Immature natural killer cell (primary cell): ENCODE measurements around the gene CELSR1. TPM values are rescaled to one million over a fixed set of nuclear protein-coding genes. Genes with fewer than 3 reads are reported as not detected.

Experiments used
- DNase-seq, 3 donors: peaks; one replicate each; pipeline ENCODE4 v3.0.0; 2022; ENCODE audit warnings: mixed read lengths in 1 of 3
- H3K27ac Mint-ChIP-seq, 6 donors: one replicate each; pipeline ENCODE4 v1.8.0; 2020; ENCODE audit warnings: mixed read lengths in 6 of 6, mild to moderate bottlenecking in 5 of 6, inconsistent platforms in 4 of 6, moderate library complexity in 3 of 6
- H3K27me3 Mint-ChIP-seq, 3 donors: one replicate each; pipeline ENCODE4 v1.8.0; 2020 to 2021; ENCODE audit warnings: low read depth in 3 of 3, mild to moderate bottlenecking in 3 of 3, mixed read lengths in 3 of 3, moderate library complexity in 3 of 3, inconsistent platforms in 1 of 3
- H3K36me3 Mint-ChIP-seq, 3 donors: one replicate each; pipeline ENCODE4 v1.8.0; 2020; ENCODE audit warnings: mixed read lengths in 3 of 3, inconsistent platforms in 2 of 3, mild to moderate bottlenecking in 2 of 3
- H3K4me1 Mint-ChIP-seq, 2 donors: one replicate each; pipeline ENCODE4 v1.8.0; 2020; ENCODE audit warnings: inconsistent platforms in 2 of 2, mild to moderate bottlenecking in 2 of 2, mixed read lengths in 2 of 2, moderate library complexity in 1 of 2
- H3K4me3 Mint-ChIP-seq, 5 donors: one replicate each; pipeline ENCODE4 v1.8.0; 2020; ENCODE audit warnings: mild to moderate bottlenecking in 5 of 5, mixed read lengths in 5 of 5, inconsistent platforms in 3 of 5, moderate library complexity in 3 of 5
- H3K9me3 Mint-ChIP-seq, 6 donors: one replicate each; pipeline ENCODE4 v1.8.0; 2020; ENCODE audit warnings: mild to moderate bottlenecking in 6 of 6, mixed read lengths in 6 of 6, inconsistent platforms in 4 of 6, moderate library complexity in 3 of 6
- polyA plus RNA-seq, 3 donors: library from polyadenylated mRNA; unstranded; fragments of 300-500 nt; fragmentation: Illumina TruSeq; gene quantifications; one replicate each; pipeline ENCODE4 v1.2.3, GENCODE V29; 2021

The CELSR1 gene
- polyA plus RNA-seq, 3 donors from 2014 or later = 0.24 to 1.6 (median 1.2) TPM

DNA sequence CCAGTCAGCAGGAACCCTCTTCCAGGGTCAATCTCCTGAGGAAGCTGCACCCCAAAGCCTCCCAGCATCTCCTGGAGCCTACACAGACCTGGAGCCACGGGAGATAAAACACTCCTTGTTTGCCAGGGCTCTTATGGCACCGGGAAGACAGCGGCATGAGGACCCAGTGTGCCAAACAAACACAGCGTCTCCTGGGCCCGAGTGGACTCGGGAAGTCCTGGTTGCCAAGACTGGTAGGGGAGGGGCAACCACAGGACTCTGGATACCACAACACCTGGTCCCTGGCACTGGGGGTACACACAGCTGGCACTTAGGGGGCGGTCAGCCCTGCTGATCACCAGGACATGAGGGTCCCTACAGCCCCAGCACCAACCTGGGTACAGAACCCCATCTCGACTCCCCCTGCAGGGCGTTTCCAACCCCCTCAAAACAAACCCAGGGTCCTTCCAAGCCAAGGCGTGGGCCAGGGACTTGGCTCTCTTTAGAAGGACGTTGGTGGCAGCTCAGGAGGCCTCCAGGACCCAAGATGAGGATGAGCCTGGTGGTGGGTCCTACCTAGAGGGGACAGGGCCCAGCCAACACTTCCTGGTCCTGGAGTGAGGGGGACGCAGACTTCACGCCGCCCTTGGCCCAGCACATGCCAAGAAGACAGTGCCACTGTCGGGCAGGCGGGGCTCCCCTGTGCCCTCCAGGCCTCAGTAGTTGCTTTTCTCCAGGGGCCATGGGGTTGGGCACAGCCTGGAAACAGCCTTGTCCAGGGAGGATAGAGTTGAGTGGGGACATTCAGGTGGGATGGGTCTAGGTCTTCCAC, 85.0 kb downstream of the CELSR1 start:
- Mint-ChIP-seq H3K36me3 (no peaks in the 10 kb centered on the region), H3K4me3 (no peak overlapping the region), H3K4me1 (no peaks in the 10 kb centered on the region), H3K27ac (no peak overlapping the region), H3K9me3 (no peaks in the 10 kb centered on the region), H3K27me3 (peaks cover 0 to 6% (median 2%) of the 10 kb centered on the region in 3 donors)
- DNase-seq = no peak

DNA sequence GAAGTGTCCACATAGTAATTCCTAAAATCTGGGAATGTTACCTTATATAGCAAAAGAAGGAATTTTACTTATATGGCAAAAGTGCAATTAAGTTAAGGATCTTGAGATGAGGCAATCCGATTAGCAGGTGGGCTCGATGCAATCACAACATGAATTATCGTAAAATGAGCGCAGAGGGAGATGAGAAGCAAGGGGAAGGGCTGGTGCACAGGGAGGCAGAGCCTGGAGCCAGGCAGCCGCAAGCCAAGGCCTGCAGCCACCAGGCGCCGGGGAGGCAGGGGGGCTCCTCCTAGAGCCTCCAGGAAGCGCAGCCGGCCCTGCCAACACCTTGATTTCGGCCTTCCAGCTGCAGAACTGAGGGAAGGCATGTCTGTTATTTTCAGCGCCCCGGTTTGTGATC, 85.7 kb downstream of the CELSR1 start:
- DNase-seq = no peak
- no peaks in the 10 kb centered on the region for H3K9me3 Mint-ChIP-seq
- no peaks in the 10 kb centered on the region for H3K4me1 Mint-ChIP-seq
- H3K27ac Mint-ChIP-seq = no peak overlapping the region
- H3K36me3 Mint-ChIP-seq = no peaks in the 10 kb centered on the region
- H3K4me3 Mint-ChIP-seq = no peak overlapping the region
- H3K27me3 Mint-ChIP-seq = peaks cover 0 to 6% (median 2%) of the 10 kb centered on the region in 3 donors

DNA sequence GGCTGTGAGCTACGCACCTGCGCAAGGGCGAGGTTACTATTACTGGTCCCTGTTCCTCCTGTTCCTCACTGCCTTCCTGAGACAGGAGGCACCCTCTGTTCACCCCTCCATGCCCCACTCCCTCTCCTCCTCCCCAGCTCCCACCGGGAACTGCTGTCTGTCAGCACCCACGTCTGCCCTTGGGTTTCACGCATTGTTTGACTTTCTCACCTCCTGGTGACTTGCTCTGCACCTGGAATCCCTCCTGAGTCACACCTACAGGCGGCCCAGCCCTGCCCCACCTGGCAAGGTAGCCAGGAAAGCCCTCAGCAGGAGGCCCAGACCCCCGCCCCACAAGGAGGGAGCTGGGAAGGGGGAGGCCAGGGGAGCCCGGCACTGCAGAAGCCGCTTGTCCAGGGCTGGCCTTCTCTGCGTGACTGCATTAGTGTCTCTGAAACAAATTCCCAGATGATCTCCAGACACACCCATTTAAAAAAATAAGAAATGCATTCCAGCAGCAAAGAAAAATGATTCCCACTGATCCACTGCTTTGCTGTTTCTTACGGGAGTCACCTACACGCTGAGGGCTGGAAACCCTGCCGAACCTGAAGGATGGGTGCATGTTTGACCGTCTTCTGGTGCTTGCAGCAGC, 86.4 kb downstream of the CELSR1 start:
- H3K9me3 Mint-ChIP-seq = no peaks in the 10 kb centered on the region
- DNase-seq = no peak
- H3K36me3 Mint-ChIP-seq = no peaks in the 10 kb centered on the region
- no peaks in the 10 kb centered on the region for H3K4me1 Mint-ChIP-seq
- no peak overlapping the region for H3K27ac Mint-ChIP-seq
- peaks cover 0 to 6% (median 2%) of the 10 kb centered on the region in 3 donors for H3K27me3 Mint-ChIP-seq
- no peak overlapping the region for H3K4me3 Mint-ChIP-seq

DNA sequence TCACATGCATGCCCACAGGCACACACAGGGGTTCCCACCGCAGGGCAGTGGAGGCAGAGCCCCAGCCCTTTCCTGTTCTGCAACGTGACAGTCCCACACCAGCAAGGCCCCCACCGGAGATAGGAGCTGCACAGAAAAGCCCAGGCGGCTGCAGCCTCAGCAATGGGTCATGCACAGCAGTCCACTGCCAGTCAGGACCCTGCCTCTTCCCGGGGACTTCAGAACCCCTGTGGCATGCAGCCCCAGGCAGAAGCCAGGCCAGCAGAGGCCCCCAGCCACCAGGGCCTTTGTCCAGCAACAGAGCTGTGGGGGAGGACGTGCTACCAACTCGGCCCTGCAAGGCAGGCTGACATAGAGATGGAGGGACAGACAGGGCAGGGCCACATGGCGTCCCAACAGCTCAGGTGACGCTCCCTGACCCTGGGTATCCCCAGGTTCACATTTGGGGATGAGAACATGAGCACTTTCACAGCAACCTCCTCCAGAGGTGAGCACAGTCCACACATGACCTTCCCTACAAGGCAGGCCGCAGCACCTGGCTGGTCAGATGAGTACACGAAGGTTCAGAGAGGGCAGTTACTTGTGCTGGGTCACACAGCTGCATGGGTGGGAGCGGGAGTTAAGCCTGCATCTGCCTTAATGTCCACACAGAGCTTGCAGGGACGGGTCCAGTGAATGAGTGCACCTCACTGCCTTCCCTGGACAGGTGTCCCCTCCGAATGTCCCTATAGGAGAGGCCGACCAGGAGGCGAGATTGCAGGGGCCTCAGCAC, 87.3 kb downstream of the CELSR1 start:
- Mint-ChIP-seq H3K4me1 (no peaks in the 10 kb centered on the region), H3K4me3 (no peak overlapping the region), H3K36me3 (no peaks in the 10 kb centered on the region), H3K27me3 (peaks cover 0 to 6% (median 2%) of the 10 kb centered on the region in 3 donors), H3K9me3 (no peaks in the 10 kb centered on the region), H3K27ac (no peak overlapping the region)
- DNase-seq = no peak

DNA sequence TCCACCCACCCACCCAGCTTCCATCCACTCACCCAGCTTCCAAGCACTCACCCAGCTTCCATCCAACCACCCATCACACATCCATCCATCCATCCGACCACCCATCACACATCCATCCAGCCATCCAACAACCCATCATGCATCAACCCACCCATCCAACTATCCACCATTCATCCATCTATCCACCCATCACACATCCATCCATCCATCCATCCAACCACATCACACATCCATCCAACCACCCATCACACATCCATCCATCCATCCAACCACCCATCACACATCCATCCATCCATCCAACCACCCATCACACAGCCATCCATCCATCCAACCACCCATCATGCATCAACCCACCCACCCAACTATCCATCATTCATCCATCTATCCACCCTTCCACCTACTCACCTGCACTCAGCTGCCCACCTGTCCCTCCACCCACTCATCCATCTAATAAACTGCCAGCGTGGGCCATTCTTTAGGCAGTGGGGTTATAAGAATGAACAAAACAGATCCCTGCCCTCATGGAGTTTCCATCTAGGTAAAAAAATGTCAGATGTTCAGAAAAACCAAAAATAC, 88.2 kb downstream of the CELSR1 start:
- H3K36me3 Mint-ChIP-seq = no peaks in the 10 kb centered on the region
- H3K4me1 Mint-ChIP-seq = no peaks in the 10 kb centered on the region
- H3K4me3 Mint-ChIP-seq = no peak overlapping the region
- H3K9me3 Mint-ChIP-seq = no peaks in the 10 kb centered on the region
- no peak for DNase-seq
- H3K27ac Mint-ChIP-seq = no peak overlapping the region
- H3K27me3 Mint-ChIP-seq = peaks cover 0 to 6% (median 2%) of the 10 kb centered on the region in 3 donors

DNA sequence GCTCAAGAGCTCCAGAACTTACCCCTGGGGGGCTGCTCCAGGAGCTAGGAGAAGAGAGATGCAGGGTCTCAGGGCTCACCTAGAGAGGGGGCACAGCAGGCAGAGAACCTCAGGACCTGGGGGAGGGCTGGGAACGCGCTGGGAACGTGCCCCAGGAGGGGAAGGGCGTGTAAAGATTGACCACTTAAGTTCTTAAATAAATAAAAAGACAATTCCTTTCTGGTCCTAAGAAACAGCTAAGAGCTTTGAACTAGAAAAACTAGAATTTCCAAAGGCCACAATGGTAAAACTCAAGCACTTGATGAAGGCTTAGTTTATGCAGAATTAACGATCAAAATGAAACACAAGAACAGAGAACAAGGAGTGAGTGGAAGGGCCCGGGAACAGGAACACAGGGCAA, 89.1 kb downstream of the CELSR1 start:
- no peaks in the 10 kb centered on the region for H3K36me3 Mint-ChIP-seq
- DNase-seq = no peak
- peaks cover 0 to 3% (median 2%) of the 10 kb centered on the region in 3 donors for H3K27me3 Mint-ChIP-seq
- no peak overlapping the region for H3K4me3 Mint-ChIP-seq
- no peak overlapping the region for H3K27ac Mint-ChIP-seq
- H3K9me3 Mint-ChIP-seq = no peaks in the 10 kb centered on the region
- H3K4me1 Mint-ChIP-seq = no peaks in the 10 kb centered on the region

DNA sequence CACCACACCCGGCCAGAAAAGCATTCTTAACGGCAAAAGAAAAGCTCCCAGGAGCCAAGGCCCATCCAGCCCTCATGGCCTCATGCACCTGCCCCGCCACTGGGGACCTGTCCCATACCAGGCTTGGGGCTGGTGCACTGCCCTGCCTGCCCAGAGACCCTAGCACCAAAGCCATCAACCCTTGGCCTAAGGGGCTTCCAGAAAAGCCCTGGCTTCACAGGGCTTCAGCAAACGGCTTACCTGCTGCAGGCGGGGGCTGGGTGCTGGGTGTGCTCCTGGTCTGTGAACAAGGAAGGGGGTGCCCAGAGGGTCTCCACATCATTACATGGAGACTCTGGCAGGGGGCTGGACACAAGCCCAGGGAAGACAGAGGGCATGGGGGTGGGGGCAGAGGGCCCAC, 89.5 kb downstream of the CELSR1 start:
- no peaks in the 10 kb centered on the region for H3K4me1 Mint-ChIP-seq
- no peak for DNase-seq
- no peak overlapping the region for H3K4me3 Mint-ChIP-seq
- H3K27ac Mint-ChIP-seq = no peak overlapping the region
- no peaks in the 10 kb centered on the region for H3K9me3 Mint-ChIP-seq
- no peaks in the 10 kb centered on the region for H3K36me3 Mint-ChIP-seq
- H3K27me3 Mint-ChIP-seq = peaks cover 0 to 2% (median 2%) of the 10 kb centered on the region in 3 donors

DNA sequence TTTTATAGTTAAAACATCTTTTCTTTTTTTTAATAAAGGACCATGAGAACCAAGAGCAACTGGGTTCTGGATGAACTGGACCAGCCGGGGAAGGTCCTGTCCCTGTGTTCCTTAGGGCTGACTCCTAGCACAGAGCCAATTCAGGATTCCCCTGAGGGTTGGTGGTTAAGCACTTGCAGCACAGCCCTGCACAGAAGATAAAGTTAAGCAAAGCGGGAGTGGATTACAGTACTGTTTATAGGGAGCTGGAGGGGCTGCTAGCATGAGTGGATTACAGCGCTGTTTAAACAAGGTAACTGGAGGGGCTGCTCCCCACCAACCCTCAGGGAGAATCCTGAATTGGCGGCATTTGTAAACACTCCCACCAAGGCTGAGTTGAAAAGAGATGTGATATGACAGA, 90.6 kb downstream of the CELSR1 start:
- no peak for DNase-seq
- no peaks in the 10 kb centered on the region for H3K9me3 Mint-ChIP-seq
- no peaks in the 10 kb centered on the region for H3K36me3 Mint-ChIP-seq
- no peak overlapping the region for H3K27ac Mint-ChIP-seq
- no peaks in the 10 kb centered on the region for H3K4me1 Mint-ChIP-seq
- no peak overlapping the region for H3K4me3 Mint-ChIP-seq
- peaks cover 0 to 2% (median 2%) of the 10 kb centered on the region in 3 donors for H3K27me3 Mint-ChIP-seq

DNA sequence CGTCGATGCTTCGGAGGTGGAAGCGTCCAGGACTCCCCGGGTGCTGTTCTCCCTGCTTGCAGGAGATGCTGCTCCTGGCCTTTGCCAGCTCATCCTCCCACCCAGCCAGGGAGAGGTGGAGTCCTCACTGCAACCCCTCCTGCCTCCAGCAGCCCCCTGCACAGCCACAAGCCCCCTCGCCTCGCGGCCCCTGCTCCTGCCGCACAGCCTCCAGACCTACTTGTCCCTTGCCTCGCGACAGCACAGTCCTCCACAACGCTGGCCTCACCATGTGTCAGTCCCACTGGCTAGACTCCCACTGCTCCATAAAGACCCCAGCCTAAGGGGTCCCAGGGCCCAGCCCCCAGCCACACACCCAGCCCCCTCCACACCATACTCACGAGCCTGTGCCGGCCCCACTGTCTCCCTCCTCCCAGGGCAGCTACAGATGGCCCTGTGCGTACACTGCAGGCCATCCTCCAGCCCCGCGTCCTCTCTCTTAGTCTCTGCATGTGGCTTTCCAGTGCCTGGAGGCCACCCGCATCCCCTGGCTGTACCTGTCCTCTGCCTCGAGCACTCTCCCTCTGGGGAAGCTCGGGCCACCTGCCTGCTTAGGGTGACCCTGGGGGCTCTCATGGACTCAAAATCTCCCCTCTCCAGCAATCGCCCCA, 91.5 kb downstream of the CELSR1 start:
- no peak for DNase-seq
- H3K27ac Mint-ChIP-seq = no peak overlapping the region
- H3K9me3 Mint-ChIP-seq = no peaks in the 10 kb centered on the region
- H3K4me3 Mint-ChIP-seq = no peak overlapping the region
- H3K27me3 Mint-ChIP-seq = peaks cover 0 to 2% (median 2%) of the 10 kb centered on the region in 3 donors
- no peaks in the 10 kb centered on the region for H3K4me1 Mint-ChIP-seq
- H3K36me3 Mint-ChIP-seq = no peaks in the 10 kb centered on the region

DNA sequence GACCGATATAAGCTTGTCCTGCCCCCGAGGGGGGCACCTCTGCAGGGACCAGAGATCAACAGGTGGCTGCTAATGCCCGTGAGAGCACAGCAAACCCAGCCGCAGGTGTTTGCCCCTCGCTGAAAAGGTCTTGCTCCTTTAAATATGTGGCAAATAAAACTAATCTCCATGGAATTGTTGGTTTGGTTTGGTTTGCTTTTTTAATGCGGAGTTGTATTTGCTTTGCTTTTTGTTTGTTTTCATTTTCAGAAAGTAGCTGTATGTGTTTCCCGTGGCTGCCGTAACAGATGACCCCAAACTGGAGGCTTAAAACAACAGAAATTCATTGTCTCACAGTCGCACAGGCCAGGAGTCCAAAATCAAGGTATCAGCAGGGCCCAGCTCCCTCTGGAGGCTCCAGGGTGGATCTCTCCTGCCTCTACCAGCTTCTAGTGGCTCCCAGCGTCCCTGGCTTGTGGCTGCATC, 93.0 kb downstream of the CELSR1 start:
- H3K4me1 Mint-ChIP-seq = no peaks in the 10 kb centered on the region
- no peak overlapping the region for H3K27ac Mint-ChIP-seq
- peaks cover 0 to 2% (median 2%) of the 10 kb centered on the region in 3 donors for H3K27me3 Mint-ChIP-seq
- no peaks in the 10 kb centered on the region for H3K36me3 Mint-ChIP-seq
- no peaks in the 10 kb centered on the region for H3K9me3 Mint-ChIP-seq
- no peak for DNase-seq
- H3K4me3 Mint-ChIP-seq = no peak overlapping the region

DNA sequence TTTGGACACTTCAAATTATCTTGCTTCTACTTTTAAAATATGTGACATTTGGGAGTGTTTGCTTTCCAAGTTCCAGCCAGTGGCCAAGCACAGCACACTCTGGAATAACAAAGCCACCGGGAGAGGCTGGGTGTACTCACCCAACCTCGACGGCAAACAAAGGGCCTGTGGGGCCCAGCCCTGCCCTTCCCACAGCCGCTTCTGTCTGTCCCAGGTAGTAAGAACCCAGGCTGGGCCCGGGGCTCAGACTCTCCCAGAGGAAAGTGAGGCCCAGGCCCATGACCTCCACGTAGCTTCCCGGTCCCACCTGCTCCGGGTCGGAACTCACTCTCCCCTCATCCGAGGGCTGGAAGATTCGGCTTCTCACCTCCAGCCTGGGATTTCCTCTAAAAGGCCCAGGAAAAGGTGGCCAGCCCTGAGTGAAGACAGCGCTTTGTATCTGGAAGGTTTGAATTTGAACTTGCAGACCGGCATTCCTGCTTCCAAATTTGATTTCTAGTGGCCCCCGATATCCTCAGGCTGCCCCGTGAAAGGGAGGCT, 93.5 kb downstream of the CELSR1 start:
- H3K27ac Mint-ChIP-seq = no peak overlapping the region
- no peaks in the 10 kb centered on the region for H3K9me3 Mint-ChIP-seq
- H3K27me3 Mint-ChIP-seq = peaks cover 0 to 2% (median 0%) of the 10 kb centered on the region in 3 donors
- no peaks in the 10 kb centered on the region for H3K4me1 Mint-ChIP-seq
- H3K36me3 Mint-ChIP-seq = no peaks in the 10 kb centered on the region
- no peak for DNase-seq
- no peak overlapping the region for H3K4me3 Mint-ChIP-seq

DNA sequence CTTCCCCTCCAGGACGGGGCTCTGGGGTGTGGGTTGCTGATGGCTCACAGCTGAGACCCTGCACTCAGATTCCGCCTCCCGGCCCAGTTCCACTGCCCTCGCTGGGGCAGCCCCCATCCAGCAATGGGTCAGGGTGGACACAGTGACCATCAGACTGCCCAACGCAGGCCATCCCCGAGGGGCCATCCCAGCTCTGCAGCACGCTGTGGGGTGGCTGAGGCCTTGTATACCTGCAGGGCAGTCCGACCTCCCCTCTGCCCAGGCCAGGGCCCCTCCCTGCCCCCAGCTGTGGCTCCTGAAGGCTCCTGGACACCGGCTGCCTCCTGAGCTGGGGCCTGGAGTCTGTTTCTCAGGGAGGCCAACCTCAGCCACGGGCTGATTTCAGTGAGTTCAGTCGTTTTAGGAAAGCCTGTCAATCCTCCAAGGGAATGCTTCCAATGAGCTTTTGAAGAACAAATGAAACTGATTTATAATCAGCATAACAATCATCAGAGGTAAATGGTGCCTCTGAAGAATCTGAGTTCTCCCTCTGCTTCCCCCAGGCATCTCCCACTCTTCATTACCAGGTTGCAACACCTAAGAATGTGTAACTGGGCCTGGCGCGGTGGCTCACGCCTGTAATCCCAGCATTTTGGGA, 95.1 kb downstream of the CELSR1 start:
- no peak for DNase-seq
- Mint-ChIP-seq H3K4me3 (no peak overlapping the region), H3K27me3 (peaks cover 0 to 2% (median 2%) of the 10 kb centered on the region in 3 donors), H3K36me3 (no peaks in the 10 kb centered on the region), H3K27ac (no peak overlapping the region), H3K4me1 (no peaks in the 10 kb centered on the region), H3K9me3 (no peaks in the 10 kb centered on the region)
